HEK293 (cell line): ENCODE results near the gene LSP1.
"Not testable (repeated sequence)": the region's sequence is repeated elsewhere in the genome, so short reads cannot be mapped to it uniquely, and the experiment has no call there.

ENCODE experiments used
- CTCF ChIA-PET: fragments of 350-600 bp; formaldehyde crosslinking; extraction: SDS; loops from one replicate; lab custom pipeline; 2021; ENCODE audit warnings: antibody characterized with exemption; lab: Yijun Ruan, JAX
- POLR2A ChIA-PET: fragments of 300-600 bp; formaldehyde crosslinking; extraction: SDS; loops from one replicate; lab custom pipeline; 2020; ENCODE audit warnings: antibody characterized with exemption, inconsistent platforms; lab: Yijun Ruan, JAX
- H3K27ac ChIP-seq: fragments of 200-500 bp; sonication (Bioruptor generic); 2 replicates; pipeline ENCODE4 v1.5.1; 2014; ENCODE audit warnings: low read depth, low read length, control low read depth, inconsistent platforms; ENCODE audit errors: extremely low read depth
- H3K36me3 ChIP-seq, 2 experiments: fragments of 200-500 bp in 1 of 2; sonication (Bioruptor generic) in 1 of 2; 1 replicate in 1 of 2; 2 replicates in 1 of 2; pipeline ENCODE4 v1.5.1; 2014 to 2017; ENCODE audit warnings: inconsistent platforms in 2 of 2, low read length in 2 of 2; ENCODE audit not compliant: control insufficient read depth in 2 of 2, insufficient read depth in 1 of 2
- H3K4me1 ChIP-seq: fragments of 200-500 bp; sonication (Bioruptor generic); 2 replicates; pipeline ENCODE4 v1.5.1; 2014; ENCODE audit warnings: mild to moderate bottlenecking, low read length, inconsistent platforms; ENCODE audit not compliant: control insufficient read depth, insufficient read depth
- H3K4me3 ChIP-seq: 2 replicates; pipeline ENCODE4 v1.5.1; 2011; ENCODE audit warnings: low read depth, mild to moderate bottlenecking, control low read depth, low read length, moderate library complexity
- H3K9me3 ChIP-seq: fragments of 200-500 bp; sonication (Bioruptor generic); 2 replicates; pipeline ENCODE4 v1.5.1; 2014; ENCODE audit warnings: low read depth, low read length, inconsistent platforms; ENCODE audit not compliant: control insufficient read depth, insufficient read depth
- KLF1 ChIP-seq: fragments of 450-650 bp; formaldehyde crosslinking; IDR thresholded peaks from 2 replicates; pipeline ENCODE4 v1.5.1; 2016; ENCODE audit warnings: missing biosample characterization, missing genetic modification characterization
- KLF7 ChIP-seq: fragments of 450-650 bp; formaldehyde crosslinking; IDR thresholded peaks from 2 replicates; pipeline ENCODE4 v1.5.1; 2016; ENCODE audit warnings: missing biosample characterization, missing genetic modification characterization, borderline replicate concordance
- KLF8 ChIP-seq: fragments of 450-650 bp; formaldehyde crosslinking; IDR thresholded peaks from 2 replicates; pipeline ENCODE4 v1.5.1; 2016; ENCODE audit warnings: missing biosample characterization, missing genetic modification characterization
- MYNN ChIP-seq: fragments of 450-650 bp; formaldehyde crosslinking; IDR thresholded peaks from 2 replicates; pipeline ENCODE4 v1.5.1; 2016; ENCODE audit warnings: missing biosample characterization, missing genetic modification characterization, borderline replicate concordance
- MZF1 ChIP-seq: fragments of 450-650 bp; formaldehyde crosslinking; IDR thresholded peaks from 2 replicates; pipeline ENCODE4 v1.5.1; 2017; ENCODE audit warnings: missing biosample characterization, missing genetic modification characterization, borderline replicate concordance
- PRDM1 ChIP-seq: fragments of 450-650 bp; formaldehyde crosslinking; IDR thresholded peaks from 2 replicates; pipeline ENCODE4; 2016; ENCODE audit warnings: missing biosample characterization, missing genetic modification characterization
- REPIN1 ChIP-seq: fragments of 450-650 bp; formaldehyde crosslinking; IDR thresholded peaks from 2 replicates; pipeline ENCODE4 v1.5.1; 2017; ENCODE audit warnings: missing biosample characterization, missing genetic modification characterization, low read depth
- ZNF132 ChIP-seq: fragments of 450-650 bp; formaldehyde crosslinking; IDR thresholded peaks from 2 replicates; pipeline ENCODE4 v1.5.1; 2017; ENCODE audit warnings: missing biosample characterization, missing genetic modification characterization, borderline replicate concordance
- ZNF184 ChIP-seq: fragments of 450-650 bp; IDR thresholded peaks from 2 replicates; pipeline ENCODE4 v1.5.1; 2018; ENCODE audit warnings: missing biosample characterization, mild to moderate bottlenecking, missing genetic modification characterization
- ZNF48 ChIP-seq: fragments of 450-650 bp; formaldehyde crosslinking; IDR thresholded peaks from 2 replicates; pipeline ENCODE4 v1.5.1; 2016; ENCODE audit warnings: missing biosample characterization, missing genetic modification characterization
- ZNF558 ChIP-seq: fragments of 450-650 bp; formaldehyde crosslinking; IDR thresholded peaks from 2 replicates; pipeline ENCODE4 v1.5.1; 2016; ENCODE audit warnings: missing biosample characterization, missing genetic modification characterization
- ZNF561 ChIP-seq: fragments of 450-650 bp; IDR thresholded peaks from 2 replicates; pipeline ENCODE4 v1.5.1; 2018; ENCODE audit warnings: missing biosample characterization, missing genetic modification characterization, borderline replicate concordance
- ZNF571 ChIP-seq: fragments of 450-650 bp; formaldehyde crosslinking; IDR thresholded peaks from 2 replicates; pipeline ENCODE4 v1.5.0; 2017; ENCODE audit warnings: missing biosample characterization, missing genetic modification characterization
- ZNF626 ChIP-seq: fragments of 450-650 bp; sonication (Bioruptor Pico); formaldehyde crosslinking; IDR thresholded peaks from 2 replicates; pipeline ENCODE4 v1.5.1; 2018; ENCODE audit warnings: missing biosample characterization, missing genetic modification characterization, inconsistent platforms
- ZNF776 ChIP-seq: fragments of 450-650 bp; formaldehyde crosslinking; IDR thresholded peaks from 2 replicates; pipeline ENCODE4 v1.5.0; 2017; ENCODE audit warnings: missing biosample characterization, missing genetic modification characterization, borderline replicate concordance
- TF ChIP-seq, protein P1 (sequence below): fragments of 450-650 bp; formaldehyde crosslinking; IDR thresholded peaks from 2 replicates; pipeline ENCODE4 v1.5.1; 2016; ENCODE audit warnings: missing biosample characterization, missing genetic modification characterization
- TF ChIP-seq, protein P2 (sequence below): fragments of 450-650 bp; formaldehyde crosslinking; IDR thresholded peaks from 2 replicates; pipeline ENCODE4 v1.5.1; 2017; ENCODE audit warnings: missing biosample characterization, mild to moderate bottlenecking, missing genetic modification characterization, moderate library complexity
- TF ChIP-seq, protein P3 (sequence below): fragments of 450-650 bp; formaldehyde crosslinking; IDR thresholded peaks from 2 replicates; pipeline ENCODE4 v1.5.1; 2016; ENCODE audit warnings: missing biosample characterization, missing genetic modification characterization
- TF ChIP-seq, protein P4 (sequence below): fragments of 450-650 bp; formaldehyde crosslinking; IDR thresholded peaks from 2 replicates; pipeline ENCODE4 v1.5.1; 2016; ENCODE audit warnings: missing biosample characterization, missing genetic modification characterization

The LSP1 gene

DNA sequence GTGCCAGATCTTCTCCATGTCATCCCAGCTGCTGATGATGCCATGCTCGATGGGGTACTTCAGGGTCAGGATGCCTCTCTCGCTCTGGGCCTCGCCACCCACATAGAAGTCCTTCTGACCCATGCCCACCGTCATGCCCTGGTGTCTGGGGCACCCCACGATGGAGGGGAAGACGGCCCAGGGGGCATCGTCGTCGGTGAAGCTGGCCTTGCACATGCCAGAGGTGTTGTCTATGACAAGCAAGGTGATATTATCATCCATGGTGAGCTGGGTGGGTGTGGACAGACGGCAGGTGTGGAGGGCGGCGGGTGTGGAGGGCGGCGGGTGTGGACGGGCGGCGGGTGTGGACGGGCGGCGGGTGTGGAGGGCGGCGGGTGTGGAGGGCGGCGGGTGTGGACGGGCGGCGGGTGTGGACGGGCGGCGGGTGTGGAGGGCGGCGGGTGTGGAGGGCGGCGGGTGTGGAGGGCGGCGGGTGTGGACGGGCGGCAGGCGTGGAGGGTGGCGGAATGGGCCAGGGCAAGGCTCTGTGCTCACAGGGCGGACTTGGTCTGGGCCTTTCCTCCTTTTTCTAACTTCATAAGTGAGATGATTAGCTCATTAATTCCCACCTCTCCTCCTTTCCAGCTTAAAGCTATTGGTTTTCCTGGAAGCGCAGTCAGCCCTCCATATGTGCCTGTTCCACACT lies 48.9 kb upstream of the LSP1 start:
- CTCF ChIA-PET = interaction anchor here (1.9 kb wide), 1 partner anchor 30 kb away, joined by 7 read pairs; the partner anchor contains the start of gene SYT8
- not testable (repeated sequence) for H3K4me1 ChIP-seq, H3K9me3 ChIP-seq, H3K27ac ChIP-seq, H3K36me3 ChIP-seq, H3K4me3 ChIP-seq
- TF ChIP-seq KLF8 (tag by site-specific recombination) (peak; percentile 60; the same call in 1 of the 2 replicates), KLF1 (tag by site-specific recombination) (peak; percentile 88)
- POLR2A ChIA-PET = interaction anchor here (0.6 kb wide), 1 partner anchor 11 kb away, joined by 3 read pairs; no protein-coding TSS in a partner anchor

DNA sequence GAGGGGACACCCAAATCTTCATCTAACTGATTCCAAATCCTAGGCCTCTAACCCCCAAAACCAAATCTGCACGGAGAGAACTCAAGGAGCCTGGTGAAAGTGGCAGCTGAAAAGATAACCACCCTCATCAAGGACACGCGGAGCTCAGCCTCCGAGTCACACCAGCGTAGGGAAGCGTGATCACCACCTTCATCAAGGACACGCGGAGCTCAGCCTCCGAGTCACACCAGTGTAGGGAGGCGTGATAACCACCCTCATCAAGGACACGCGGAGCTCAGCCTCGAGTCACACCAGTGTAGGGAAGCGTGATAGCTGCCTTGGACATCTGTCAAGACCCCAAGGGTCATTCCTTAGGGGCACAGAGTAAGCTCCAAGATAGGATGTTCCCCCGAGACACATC lies 47.4 kb upstream of the LSP1 start:
- no peaks in the 10 kb centered on the region for H3K36me3 ChIP-seq
- H3K9me3 ChIP-seq = no peaks in the 10 kb centered on the region
- H3K4me3 ChIP-seq = no peak overlapping the region
- ChIA-PET POLR2A (no interaction called here), CTCF (interaction anchor here (0.6 to 1.9 kb wide), 6 partner anchors 8 to 477 kb away, joined by 3 to 7 read pairs (median 5); partner anchors contain the start of gene SYT8)
- no peaks in the 10 kb centered on the region for H3K4me1 ChIP-seq
- TF ChIP-seq ZNF626 (tag by site-specific recombination) (no peak), ZNF132 (tag by site-specific recombination) (no peak), ZNF184 (no peak), MYNN (tag by site-specific recombination) (no peak), ZNF48 (no peak), MZF1 (no peak), ZNF558 (tag by site-specific recombination) (no peak), REPIN1 (tag by site-specific recombination) (no peak), ZNF571 (tag by site-specific recombination) (no peak), PRDM1 (tag by site-specific recombination) (no peak), KLF7 (tag by site-specific recombination) (no peak), ZNF776 (tag by site-specific recombination) (no peak), ZNF561 (tag by site-specific recombination) (no peak)
- TF ChIP-seq, protein P1, sequence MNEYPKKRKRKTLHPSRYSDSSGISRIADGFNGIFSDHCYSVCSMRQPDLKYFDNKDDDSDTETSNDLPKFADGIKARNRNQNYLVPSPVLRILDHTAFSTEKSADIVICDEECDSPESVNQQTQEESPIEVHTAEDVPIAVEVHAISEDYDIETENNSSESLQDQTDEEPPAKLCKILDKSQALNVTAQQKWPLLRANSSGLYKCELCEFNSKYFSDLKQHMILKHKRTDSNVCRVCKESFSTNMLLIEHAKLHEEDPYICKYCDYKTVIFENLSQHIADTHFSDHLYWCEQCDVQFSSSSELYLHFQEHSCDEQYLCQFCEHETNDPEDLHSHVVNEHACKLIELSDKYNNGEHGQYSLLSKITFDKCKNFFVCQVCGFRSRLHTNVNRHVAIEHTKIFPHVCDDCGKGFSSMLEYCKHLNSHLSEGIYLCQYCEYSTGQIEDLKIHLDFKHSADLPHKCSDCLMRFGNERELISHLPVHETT = no peak
- TF ChIP-seq, protein P2, sequence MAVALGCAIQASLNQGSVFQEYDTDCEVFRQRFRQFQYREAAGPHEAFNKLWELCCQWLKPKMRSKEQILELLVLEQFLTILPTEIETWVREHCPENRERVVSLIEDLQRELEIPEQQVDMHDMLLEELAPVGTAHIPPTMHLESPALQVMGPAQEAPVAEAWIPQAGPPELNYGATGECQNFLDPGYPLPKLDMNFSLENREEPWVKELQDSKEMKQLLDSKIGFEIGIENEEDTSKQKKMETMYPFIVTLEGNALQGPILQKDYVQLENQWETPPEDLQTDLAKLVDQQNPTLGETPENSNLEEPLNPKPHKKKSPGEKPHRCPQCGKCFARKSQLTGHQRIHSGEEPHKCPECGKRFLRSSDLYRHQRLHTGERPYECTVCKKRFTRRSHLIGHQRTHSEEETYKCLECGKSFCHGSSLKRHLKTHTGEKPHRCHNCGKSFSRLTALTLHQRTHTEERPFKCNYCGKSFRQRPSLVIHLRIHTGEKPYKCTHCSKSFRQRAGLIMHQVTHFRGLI (tag by site-specific recombination) = no peak
- TF ChIP-seq, protein P3, sequence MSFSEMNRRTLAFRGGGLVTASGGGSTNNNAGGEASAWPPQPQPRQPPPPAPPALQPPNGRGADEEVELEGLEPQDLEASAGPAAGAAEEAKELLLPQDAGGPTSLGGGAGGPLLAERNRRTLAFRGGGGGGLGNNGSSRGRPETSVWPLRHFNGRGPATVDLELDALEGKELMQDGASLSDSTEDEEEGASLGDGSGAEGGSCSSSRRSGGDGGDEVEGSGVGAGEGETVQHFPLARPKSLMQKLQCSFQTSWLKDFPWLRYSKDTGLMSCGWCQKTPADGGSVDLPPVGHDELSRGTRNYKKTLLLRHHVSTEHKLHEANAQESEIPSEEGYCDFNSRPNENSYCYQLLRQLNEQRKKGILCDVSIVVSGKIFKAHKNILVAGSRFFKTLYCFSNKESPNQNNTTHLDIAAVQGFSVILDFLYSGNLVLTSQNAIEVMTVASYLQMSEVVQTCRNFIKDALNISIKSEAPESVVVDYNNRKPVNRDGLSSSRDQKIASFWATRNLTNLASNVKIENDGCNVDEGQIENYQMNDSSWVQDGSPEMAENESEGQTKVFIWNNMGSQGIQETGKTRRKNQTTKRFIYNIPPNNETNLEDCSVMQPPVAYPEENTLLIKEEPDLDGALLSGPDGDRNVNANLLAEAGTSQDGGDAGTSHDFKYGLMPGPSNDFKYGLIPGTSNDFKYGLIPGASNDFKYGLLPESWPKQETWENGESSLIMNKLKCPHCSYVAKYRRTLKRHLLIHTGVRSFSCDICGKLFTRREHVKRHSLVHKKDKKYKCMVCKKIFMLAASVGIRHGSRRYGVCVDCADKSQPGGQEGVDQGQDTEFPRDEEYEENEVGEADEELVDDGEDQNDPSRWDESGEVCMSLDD (tag by site-specific recombination) = no peak
- TF ChIP-seq, protein P4, sequence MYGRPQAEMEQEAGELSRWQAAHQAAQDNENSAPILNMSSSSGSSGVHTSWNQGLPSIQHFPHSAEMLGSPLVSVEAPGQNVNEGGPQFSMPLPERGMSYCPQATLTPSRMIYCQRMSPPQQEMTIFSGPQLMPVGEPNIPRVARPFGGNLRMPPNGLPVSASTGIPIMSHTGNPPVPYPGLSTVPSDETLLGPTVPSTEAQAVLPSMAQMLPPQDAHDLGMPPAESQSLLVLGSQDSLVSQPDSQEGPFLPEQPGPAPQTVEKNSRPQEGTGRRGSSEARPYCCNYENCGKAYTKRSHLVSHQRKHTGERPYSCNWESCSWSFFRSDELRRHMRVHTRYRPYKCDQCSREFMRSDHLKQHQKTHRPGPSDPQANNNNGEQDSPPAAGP (tag by site-specific recombination) = no peak
- no peak overlapping the region for H3K27ac ChIP-seq
